OCI-LY7 (cell line): ENCODE measurements around the gene TNP2. TPM values are rescaled to one million over a fixed set of nuclear protein-coding genes. Genes with fewer than 3 reads are reported as not detected.
"Not testable (repeated sequence)": the region's sequence is repeated elsewhere in the genome, so short reads cannot be mapped to it uniquely, and the experiment has no call there.

Experiments
- BruUV-seq: library from RNA; stranded (reverse); fragments of 400-500 nt; replicated peaks from 2 replicates; lab custom pipeline; 2021; lab: Mats Ljungman, UMichigan
- CTCF ChIA-PET: fragments of 300-600 bp; sonication (Branson Sonifier 250); formaldehyde crosslinking; loops from one replicate; lab custom pipeline; 2022; ENCODE audit warnings: antibody characterized with exemption; ENCODE audit not compliant: unreplicated experiment; lab: Charles Lee
- POLR2A ChIA-PET: fragments of 300-600 bp; sonication (Branson Sonifier 250); formaldehyde crosslinking; loops from one replicate; lab custom pipeline; 2022; ENCODE audit warnings: antibody characterized with exemption; lab: Charles Lee
- DNase-seq: peaks from one replicate; pipeline ENCODE4 v3.0.0-alpha.2; 2015; ENCODE audit warnings: low spot score
- H2AFZ ChIP-seq: fragments of 200-600 bp; sonication (generic), shearing (Covaris generic); 2 replicates; pipeline ENCODE4 v1.6.1; 2014; ENCODE audit warnings: mild to moderate bottlenecking, antibody characterized with exemption, low read length, moderate library complexity
- H3K27ac ChIP-seq: fragments of 200-600 bp; sonication (generic); 2 replicates; pipeline ENCODE4 v1.5.1; 2014; ENCODE audit warnings: mixed run types, low read depth, mild to moderate bottlenecking, moderate library complexity, low read length, inconsistent platforms; ENCODE audit not compliant: poor library complexity, severe bottlenecking
- H3K36me3 ChIP-seq: fragments of 200-600 bp; sonication (generic); 2 replicates; pipeline ENCODE4 v1.6.1; 2014; ENCODE audit warnings: mild to moderate bottlenecking, antibody characterized with exemption, low read length, moderate library complexity, mixed read lengths; ENCODE audit not compliant: insufficient read depth
- H3K4me1 ChIP-seq: fragments of 200-600 bp; sonication (generic); 2 replicates; pipeline ENCODE4 v1.5.1; 2014; ENCODE audit warnings: mild to moderate bottlenecking, low read length; ENCODE audit not compliant: insufficient read depth, poor library complexity, severe bottlenecking
- H3K4me2 ChIP-seq: fragments of 200-600 bp; sonication (generic); 2 replicates; pipeline ENCODE4 v1.6.1; 2014; ENCODE audit warnings: mild to moderate bottlenecking, low read length
- H3K4me3 ChIP-seq: fragments of 200-600 bp; sonication (generic); 2 replicates; pipeline ENCODE4 v1.5.1; 2014; ENCODE audit warnings: mild to moderate bottlenecking, low read depth, low read length; ENCODE audit not compliant: poor library complexity, severe bottlenecking
- H3K79me2 ChIP-seq: fragments of 200-600 bp; sonication (generic); 2 replicates; pipeline ENCODE4 v1.6.1; 2016; ENCODE audit warnings: low read depth, mild to moderate bottlenecking, low read length, moderate library complexity, mixed read lengths; ENCODE audit not compliant: insufficient read depth
- H3K9me2 ChIP-seq: fragments of 200-600 bp; sonication (generic); 2 replicates; pipeline ENCODE4 v1.6.1; 2016; ENCODE audit warnings: mild to moderate bottlenecking, low read length, mixed read lengths; ENCODE audit not compliant: insufficient read depth
- H3K9me3 ChIP-seq: fragments of 200-600 bp; sonication (generic); 2 replicates; pipeline ENCODE4 v1.6.1; 2014; ENCODE audit warnings: mild to moderate bottlenecking, mixed run types, low read length, mixed read lengths
- H4K20me1 ChIP-seq: fragments of 200-600 bp; sonication (generic); 2 replicates; pipeline ENCODE4 v1.6.1; 2014; ENCODE audit warnings: mild to moderate bottlenecking, antibody characterized with exemption, low read length, moderate library complexity, mixed read lengths; ENCODE audit not compliant: insufficient read depth
- EZH2phosphoT487 ChIP-seq: fragments of 200-600 bp; sonication (generic); IDR thresholded peaks from 2 replicates; pipeline ENCODE4 v1.6.1; 2018; ENCODE audit warnings: low read depth, borderline replicate concordance, mild to moderate bottlenecking, mixed run types, antibody characterized with exemption, low read length, moderate library complexity, mixed read lengths
- intact Hi-C: fragments of 100-400 bp; cut with micrococcal nuclease; formaldehyde crosslinking; loops from one replicate; pipeline ENCODE4 v1.10.0; 2022; ENCODE audit not compliant: unreplicated experiment
- total RNA-seq, 2 experiments: library from RNA; depleted of rRNA in 1 of 2; stranded (reverse); fragments of >200 nt in 1 of 2; shearing (Covaris generic) in 1 of 2; gene quantifications; 2 replicates each; pipeline ENCODE4 v1.2.3, GENCODE V29; 2014 to 2022
- TF ChIP-seq, protein P1 (sequence below): fragments of 200-600 bp; sonication (generic); conservative IDR thresholded peaks from 2 replicates; pipeline ENCODE4 v1.5.1; 2014; ENCODE audit warnings: mild to moderate bottlenecking, antibody characterized with exemption, low read length, moderate library complexity, mixed read lengths

The TNP2 gene
- total RNA-seq, 2 experiments from 2014 or later = not detected

DNA sequence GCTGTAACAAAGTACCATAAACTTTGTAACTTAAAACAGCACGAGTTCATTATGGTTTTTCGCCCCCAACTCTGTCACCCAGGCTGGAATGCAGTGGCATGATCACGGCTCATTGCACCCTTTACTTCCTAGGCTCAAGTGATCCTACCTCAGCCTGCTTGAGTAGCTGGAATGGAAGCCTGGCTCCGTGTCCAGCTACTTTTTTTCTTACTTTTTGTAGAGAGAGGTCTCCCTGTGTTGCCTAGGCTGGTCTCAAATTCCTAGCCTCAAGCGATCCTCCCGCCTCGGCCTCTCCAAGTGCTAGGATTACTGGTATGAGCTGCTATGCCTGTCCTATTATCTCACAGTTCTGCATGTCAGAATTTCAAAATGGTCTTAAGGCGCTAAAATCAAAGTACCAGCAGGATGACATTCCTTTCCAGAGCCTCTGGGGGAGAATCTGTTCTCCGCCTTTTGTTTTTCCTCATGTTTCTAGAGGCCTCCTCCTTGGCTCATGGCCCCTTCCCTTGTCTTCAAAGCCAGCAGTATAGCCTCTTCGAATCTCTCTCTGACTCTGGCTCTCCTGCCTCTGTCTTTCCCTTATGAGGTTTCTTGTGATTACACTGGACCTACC, 22.1 kb upstream of the TNP2 start:
- no TSS peak for BruUV-seq
- Histone ChIP-seq H3K4me3 (no peak overlapping the region), H2AFZ (no peak overlapping the region), H4K20me1 (no peaks in the 10 kb centered on the region), H3K27ac (no peak overlapping the region), H3K9me2 (no peaks in the 10 kb centered on the region), H3K9me3 (no peaks in the 10 kb centered on the region), H3K36me3 (no peaks in the 10 kb centered on the region), H3K79me2 (no peaks in the 10 kb centered on the region), H3K4me1 (peaks cover 48% of the 10 kb centered on the region), H3K4me2 (no peak overlapping the region)
- no peak for DNase-seq
- intact Hi-C loops = no loop called here
- ChIA-PET POLR2A (interaction anchor here (0.5 to 1.2 kb wide), 5 partner anchors 12 to 142 kb away, joined by 3 to 4 read pairs (median 3); no protein-coding TSS in a partner anchor), CTCF (no interaction called here)
- TF ChIP-seq, protein P1, sequence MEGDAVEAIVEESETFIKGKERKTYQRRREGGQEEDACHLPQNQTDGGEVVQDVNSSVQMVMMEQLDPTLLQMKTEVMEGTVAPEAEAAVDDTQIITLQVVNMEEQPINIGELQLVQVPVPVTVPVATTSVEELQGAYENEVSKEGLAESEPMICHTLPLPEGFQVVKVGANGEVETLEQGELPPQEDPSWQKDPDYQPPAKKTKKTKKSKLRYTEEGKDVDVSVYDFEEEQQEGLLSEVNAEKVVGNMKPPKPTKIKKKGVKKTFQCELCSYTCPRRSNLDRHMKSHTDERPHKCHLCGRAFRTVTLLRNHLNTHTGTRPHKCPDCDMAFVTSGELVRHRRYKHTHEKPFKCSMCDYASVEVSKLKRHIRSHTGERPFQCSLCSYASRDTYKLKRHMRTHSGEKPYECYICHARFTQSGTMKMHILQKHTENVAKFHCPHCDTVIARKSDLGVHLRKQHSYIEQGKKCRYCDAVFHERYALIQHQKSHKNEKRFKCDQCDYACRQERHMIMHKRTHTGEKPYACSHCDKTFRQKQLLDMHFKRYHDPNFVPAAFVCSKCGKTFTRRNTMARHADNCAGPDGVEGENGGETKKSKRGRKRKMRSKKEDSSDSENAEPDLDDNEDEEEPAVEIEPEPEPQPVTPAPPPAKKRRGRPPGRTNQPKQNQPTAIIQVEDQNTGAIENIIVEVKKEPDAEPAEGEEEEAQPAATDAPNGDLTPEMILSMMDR = no peak
- no peak for TF ChIP-seq EZH2phosphoT487

GRCh38 chr16:11290102-11290893, 21.2 kb upstream of the TNP2 start:
- no peak overlapping the region for H3K27ac ChIP-seq
- no peaks in the 10 kb centered on the region for H4K20me1 ChIP-seq
- no peak overlapping the region for H3K4me2 ChIP-seq
- H2AFZ ChIP-seq = no peak overlapping the region
- no peaks in the 10 kb centered on the region for H3K9me3 ChIP-seq
- no peaks in the 10 kb centered on the region for H3K9me2 ChIP-seq
- no peaks in the 10 kb centered on the region for H3K79me2 ChIP-seq
- no TSS peak for BruUV-seq
- ChIA-PET POLR2A (no interaction called here), CTCF (no interaction called here)
- H3K4me3 ChIP-seq = no peak overlapping the region
- intact Hi-C loops = no loop called here
- H3K36me3 ChIP-seq = no peaks in the 10 kb centered on the region
- peaks cover 39% of the 10 kb centered on the region for H3K4me1 ChIP-seq
- TF ChIP-seq, protein P1 = no peak
- TF ChIP-seq EZH2phosphoT487 = no peak
- DNase-seq = no peak

- H3K27ac ChIP-seq, H3K79me2 ChIP-seq, DNase-seq, H4K20me1 ChIP-seq, H3K4me2 ChIP-seq, CTCF ChIA-PET, H3K9me2 ChIP-seq, BruUV-seq, H2AFZ ChIP-seq, H3K4me3 ChIP-seq, POLR2A ChIA-PET, H3K9me3 ChIP-seq, intact Hi-C loops, H3K36me3 ChIP-seq: not testable (repeated sequence)
- H3K4me1 ChIP-seq = peaks cover 33% of the 10 kb centered on the region
Observed at GRCh38 chr16:11289696-11290095, 20.6 kb upstream of the TNP2 start.
